NCI-H1694 (cell line): Measurements from ENCODE around the gene HUWE1.
"Not testable (repeated sequence)": the region's sequence is repeated elsewhere in the genome, so short reads cannot be mapped to it uniquely, and the experiment has no call there.

Experiments used
- DNase-seq: peaks from one replicate; lab custom pipeline; 2025; lab: John Stamatoyannopoulos, UW

Gene HUWE1

GRCh38 chrX:53616946-53617345 is 69.6 kb downstream of the HUWE1 start:
- DNase-seq = no peak

GRCh38 chrX:53606456-53606855 is 80.1 kb downstream of the HUWE1 start:
- no peak for DNase-seq

- DNase-seq = no peak
Observed at GRCh38 chrX:53605004-53605403, 81.5 kb downstream of the HUWE1 start.

- DNase-seq = no peak
Observed at GRCh38 chrX:53599781-53600396, 86.6 kb downstream of the HUWE1 start.

GRCh38 chrX:53598169-53598568 is 88.3 kb downstream of the HUWE1 start:
- no peak for DNase-seq

GRCh38 chrX:53595266-53595810 is 91.2 kb downstream of the HUWE1 start:
- DNase-seq = no peak

GRCh38 chrX:53594354-53594753 is 92.2 kb downstream of the HUWE1 start:
- no peak for DNase-seq

GRCh38 chrX:53587795-53588420 is 98.6 kb downstream of the HUWE1 start:
- DNase-seq = no peak

- no peak for DNase-seq
Observed at GRCh38 chrX:53584891-53585290, 101.6 kb downstream of the HUWE1 start.

- DNase-seq = no peak
Observed at GRCh38 chrX:53583571-53583970, 102.9 kb downstream of the HUWE1 start.

GRCh38 chrX:53580742-53581504 is 105.6 kb downstream of the HUWE1 start:
- DNase-seq = no peak

GRCh38 chrX:53571494-53571893 is 115.0 kb downstream of the HUWE1 start:
- DNase-seq = no peak

GRCh38 chrX:53563324-53563723 is 123.2 kb downstream of the HUWE1 start:
- no peak for DNase-seq

GRCh38 chrX:53561912-53562311 is 124.6 kb downstream of the HUWE1 start:
- no peak for DNase-seq

- no peak for DNase-seq
Observed at GRCh38 chrX:53558646-53559045, 127.9 kb downstream of the HUWE1 start.

- no peak for DNase-seq
Observed at GRCh38 chrX:53556868-53557267, 129.7 kb downstream of the HUWE1 start.

- DNase-seq = no peak
Observed at GRCh38 chrX:53550756-53551463, 135.6 kb downstream of the HUWE1 start.

GRCh38 chrX:53547668-53548067 is 138.9 kb downstream of the HUWE1 start:
- no peak for DNase-seq

GRCh38 chrX:53544936-53545335 is 141.6 kb downstream of the HUWE1 start:
- no peak for DNase-seq

GRCh38 chrX:53538781-53539180 is 147.7 kb downstream of the HUWE1 start:
- DNase-seq = no peak

- DNase-seq = not testable (repeated sequence)
Observed at GRCh38 chrX:53531255-53531966, 155.1 kb downstream of the HUWE1 start.

GRCh38 chrX:53526999-53527398 is 159.5 kb downstream of the HUWE1 start:
- DNase-seq = no peak
